Cardiac muscle cell (in vitro differentiated cells and primary cell): ENCODE measurements around the gene RPUSD1. TPM values are rescaled to one million over a fixed set of nuclear protein-coding genes. Genes with fewer than 3 reads are reported as not detected.

Experiments used
- DNase-seq, 2 donors: peaks; one replicate each; pipeline versions ENCODE4 v3.0.0 to v3.0.0-alpha.2; 2010 to 2017; ENCODE audit warnings: low read depth in 1 of 2, low spot score in 1 of 2
- H3K27ac ChIP-seq: fragments of 200-600 bp; sonication (generic); 2 replicates; pipeline ENCODE4 v1.5.1; 2016
- H3K27me3 ChIP-seq: fragments of 200-600 bp; sonication (generic); 2 replicates; pipeline ENCODE4 v1.6.0; 2016; ENCODE audit warnings: control low read depth
- H3K36me3 ChIP-seq: fragments of 200-600 bp; sonication (generic); 2 replicates; pipeline ENCODE4 v1.5.1; 2016; ENCODE audit warnings: control low read depth
- H3K4me1 ChIP-seq: fragments of 200-600 bp; sonication (generic); 2 replicates; pipeline ENCODE4 v1.8.1; 2017; ENCODE audit warnings: low read depth, mild to moderate bottlenecking, mixed run types
- H3K4me3 ChIP-seq: fragments of 200-600 bp; sonication (generic); 2 replicates; pipeline ENCODE4 v1.5.1; 2016; ENCODE audit warnings: mild to moderate bottlenecking
- H3K9me3 ChIP-seq: fragments of 200-600 bp; sonication (generic); 2 replicates; pipeline ENCODE4 v1.5.1; 2017; ENCODE audit warnings: low read depth, mild to moderate bottlenecking, control low read depth
- CTCF ChIP-seq: IDR thresholded peaks from 2 replicates; pipeline ENCODE4 v1.5.1; 2012; ENCODE audit warnings: low read depth, mild to moderate bottlenecking, low read length
- polyA plus RNA-seq: library from polyadenylated mRNA; unstranded; fragments of >200 nt; fragmentation: Nextera tagmentation; extraction: Ambion mirVana; gene quantifications from 2 replicates; pipeline ENCODE4 v1.2.1, GENCODE V29; 2016
- total RNA-seq: library from RNA; depleted of rRNA; stranded (reverse); fragments of >200 nt; gene quantifications from 2 replicates; pipeline ENCODE4 v1.2.3, GENCODE V29; 2016

RPUSD1 gene
- total and polyA plus RNA-seq, 2 experiments from 2014 or later, result 32.2 to 34.3 TPM

GRCh38 chr16:831571-832413 is 43.6 kb upstream of the RPUSD1 start:
- no peak overlapping the region for H3K27ac ChIP-seq
- no peak for TF ChIP-seq CTCF
- no peaks in the 10 kb centered on the region for H3K4me1 ChIP-seq
- H3K4me3 ChIP-seq, result no peak overlapping the region
- H3K9me3 ChIP-seq, result no peaks in the 10 kb centered on the region
- H3K36me3 ChIP-seq, result no peaks in the 10 kb centered on the region
- DNase-seq, result no peak
- no peaks in the 10 kb centered on the region for H3K27me3 ChIP-seq

GRCh38 chr16:830871-831570 is 42.8 kb upstream of the RPUSD1 start:
- no peak overlapping the region for H3K4me3 ChIP-seq
- no peak for DNase-seq
- no peaks in the 10 kb centered on the region for H3K27me3 ChIP-seq

GRCh38 chr16:830107-830870 is 42.1 kb upstream of the RPUSD1 start:
- Histone ChIP-seq H3K27me3 (no peaks in the 10 kb centered on the region), H3K36me3 (no peaks in the 10 kb centered on the region), H3K9me3 (no peaks in the 10 kb centered on the region), H3K4me3 (no peak overlapping the region), H3K4me1 (no peaks in the 10 kb centered on the region), H3K27ac (no peak overlapping the region)
- DNase-seq, result no peak
- no peak for TF ChIP-seq CTCF

More at GRCh38 chr16:830871-831570, 42.8 kb upstream of the RPUSD1 start:
- TF ChIP-seq CTCF, result no peak
- Histone ChIP-seq H3K9me3 (no peaks in the 10 kb centered on the region), H3K27ac (no peak overlapping the region), H3K36me3 (no peaks in the 10 kb centered on the region), H3K4me1 (no peaks in the 10 kb centered on the region)

GRCh38 chr16:828891-829290 is 40.7 kb upstream of the RPUSD1 start:
- DNase-seq, result no peak
- no peaks in the 10 kb centered on the region for H3K36me3 ChIP-seq
- no peak overlapping the region for H3K4me3 ChIP-seq
- H3K4me1 ChIP-seq, result no peaks in the 10 kb centered on the region
- H3K9me3 ChIP-seq, result no peaks in the 10 kb centered on the region
- H3K27ac ChIP-seq, result no peak overlapping the region
- H3K27me3 ChIP-seq, result no peaks in the 10 kb centered on the region
- no peak for TF ChIP-seq CTCF

- H3K9me3 ChIP-seq, result no peaks in the 10 kb centered on the region
- no peak overlapping the region for H3K27ac ChIP-seq
- DNase-seq, result no peak
- no peak for TF ChIP-seq CTCF
- H3K36me3 ChIP-seq, result no peaks in the 10 kb centered on the region
- H3K4me3 ChIP-seq, result no peak overlapping the region
- H3K27me3 ChIP-seq, result no peaks in the 10 kb centered on the region
- H3K4me1 ChIP-seq, result no peaks in the 10 kb centered on the region
Observed at GRCh38 chr16:827513-827912, 39.3 kb upstream of the RPUSD1 start.
